ENCODE measurements around the gene UBE2D2. TPM values are rescaled to one million over a fixed set of nuclear protein-coding genes. Genes with fewer than 3 reads are reported as not detected.
A peak's percentile ranks its signal among the peaks of the same experiment; 100 is the strongest.
"Not testable (repeated sequence)": the region's sequence is repeated elsewhere in the genome, so short reads cannot be mapped to it uniquely, and the experiment has no call there.

UBE2D2 gene
- total RNA-seq, 1 experiment from 2014 or later = 105 TPM

DNA sequence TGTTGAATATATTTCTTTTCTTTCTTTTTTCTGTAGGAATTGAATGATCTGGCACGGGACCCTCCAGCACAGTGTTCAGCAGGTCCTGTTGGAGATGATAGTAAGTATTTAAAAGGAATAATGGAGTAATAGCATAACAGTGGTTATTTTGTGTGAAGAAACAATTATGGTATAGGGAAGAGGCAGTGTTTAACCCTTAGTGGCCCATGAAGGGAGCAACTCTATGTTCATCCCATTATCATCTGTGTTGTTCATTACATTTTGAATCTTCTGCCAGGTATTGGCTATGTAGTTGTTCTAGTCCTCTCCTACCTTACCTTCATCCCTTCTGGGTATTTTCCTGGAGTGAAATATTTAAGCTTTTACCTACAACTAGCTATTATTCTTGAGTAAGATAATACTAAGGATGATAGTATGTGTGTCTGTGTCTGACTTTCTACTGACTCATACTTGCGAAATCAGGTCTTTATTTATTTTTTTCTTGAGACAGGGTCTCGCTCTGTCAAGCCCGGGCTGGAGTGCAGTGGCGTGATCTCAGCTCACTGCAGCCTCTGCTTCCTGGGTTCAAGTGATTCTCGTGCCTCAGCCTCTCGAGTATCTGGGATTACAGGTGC lies 39.3 kb downstream of the UBE2D2 start:
- peaks cover 26% of the 10 kb centered on the region for H3K4me1 ChIP-seq (ENCODE audit: low read length)
- H3K36me3 ChIP-seq (ENCODE audit: insufficient read depth, low read length) = peaks cover 22% of the 10 kb centered on the region; the same call in 1 of the 2 replicates
- peaks cover 15% of the 10 kb centered on the region; the same call in 1 of the 2 replicates for H4K20me1 ChIP-seq (ENCODE audit: insufficient read depth, low read depth, low read length)
- no peak overlapping the region for H3K4me3 ChIP-seq (ENCODE audit: low read length)
- H3K27me3 ChIP-seq (ENCODE audit: low read length) = no peaks in the 10 kb centered on the region
- H3K79me2 ChIP-seq (ENCODE audit: low read length) = peaks cover 86% of the 10 kb centered on the region
- H3K4me2 ChIP-seq (ENCODE audit: low read depth, low read length, poor library complexity, severe bottlenecking) = no peak overlapping the region
- no peaks in the 10 kb centered on the region for H3K9me2 ChIP-seq (replicated peaks; ENCODE audit: insufficient read depth, low read length)
- H3K27ac ChIP-seq (ENCODE audit: low read length) = no peak overlapping the region
- no peak overlapping the region for H3K9ac ChIP-seq (ENCODE audit: low read length)
- H2AFZ ChIP-seq (ENCODE audit: low read length) = no peak overlapping the region
- DNase-seq = no peak
- H3K9me3 ChIP-seq (ENCODE audit: low read length) = no peaks in the 10 kb centered on the region

DNA sequence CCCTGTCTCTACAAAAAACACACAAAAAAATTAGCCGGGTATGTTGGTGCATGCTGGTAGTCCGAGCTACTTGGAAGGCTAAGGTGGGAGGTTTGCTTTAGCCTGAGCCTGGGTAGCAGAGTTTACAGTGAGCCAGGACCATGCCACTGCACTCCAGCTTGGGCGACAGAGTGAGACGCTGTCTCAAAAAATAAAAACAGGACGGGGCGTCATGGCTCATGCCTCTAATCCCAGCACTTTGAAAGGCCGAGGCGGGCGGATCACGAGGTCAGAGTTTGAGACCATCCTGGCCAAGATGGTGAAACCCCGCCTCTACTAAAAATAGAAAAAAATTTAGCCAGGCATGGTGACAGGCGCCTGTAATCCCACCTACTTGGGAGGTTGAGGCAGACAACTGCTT lies 40.3 kb downstream of the UBE2D2 start:
- Histone ChIP-seq H3K79me2 (ENCODE audit: low read length) (peaks cover 85% of the 10 kb centered on the region), H3K4me3 (ENCODE audit: low read length) (no peak overlapping the region), H3K9me2 (replicated peaks; ENCODE audit: insufficient read depth, low read length) (no peaks in the 10 kb centered on the region), H3K4me2 (ENCODE audit: low read depth, low read length, poor library complexity, severe bottlenecking) (no peak overlapping the region), H3K27me3 (ENCODE audit: low read length) (no peaks in the 10 kb centered on the region), H2AFZ (ENCODE audit: low read length) (no peak overlapping the region), H3K9ac (ENCODE audit: low read length) (no peak overlapping the region), H3K36me3 (ENCODE audit: insufficient read depth, low read length) (peaks cover 22% of the 10 kb centered on the region; the same call in 1 of the 2 replicates), H3K9me3 (ENCODE audit: low read length) (no peaks in the 10 kb centered on the region), H3K27ac (ENCODE audit: low read length) (no peak overlapping the region), H4K20me1 (ENCODE audit: insufficient read depth, low read depth, low read length) (peaks cover 15% of the 10 kb centered on the region; the same call in 1 of the 2 replicates), H3K4me1 (ENCODE audit: low read length) (peaks cover 31% of the 10 kb centered on the region)
- no peak for DNase-seq

- not testable (repeated sequence) for H2AFZ ChIP-seq (ENCODE audit: low read length); H3K9me3 ChIP-seq (ENCODE audit: low read length); H3K27ac ChIP-seq (ENCODE audit: low read length); H3K9me2 ChIP-seq (replicated peaks; ENCODE audit: insufficient read depth, low read length); DNase-seq; H3K4me2 ChIP-seq (ENCODE audit: low read depth, low read length, poor library complexity, severe bottlenecking); H3K9ac ChIP-seq (ENCODE audit: low read length); H3K27me3 ChIP-seq (ENCODE audit: low read length); H3K4me3 ChIP-seq (ENCODE audit: low read length)
- Histone ChIP-seq H3K79me2 (ENCODE audit: low read length) (peaks cover 88% of the 10 kb centered on the region), H3K4me1 (ENCODE audit: low read length) (peaks cover 31% of the 10 kb centered on the region), H4K20me1 (ENCODE audit: insufficient read depth, low read depth, low read length) (peaks cover 15% of the 10 kb centered on the region; the same call in 1 of the 2 replicates), H3K36me3 (ENCODE audit: insufficient read depth, low read length) (peaks cover 22% of the 10 kb centered on the region; the same call in 1 of the 2 replicates)
These were observed 40.8 kb downstream of the UBE2D2 start for GRCh38 chr5:139601948-139602347.

DNA sequence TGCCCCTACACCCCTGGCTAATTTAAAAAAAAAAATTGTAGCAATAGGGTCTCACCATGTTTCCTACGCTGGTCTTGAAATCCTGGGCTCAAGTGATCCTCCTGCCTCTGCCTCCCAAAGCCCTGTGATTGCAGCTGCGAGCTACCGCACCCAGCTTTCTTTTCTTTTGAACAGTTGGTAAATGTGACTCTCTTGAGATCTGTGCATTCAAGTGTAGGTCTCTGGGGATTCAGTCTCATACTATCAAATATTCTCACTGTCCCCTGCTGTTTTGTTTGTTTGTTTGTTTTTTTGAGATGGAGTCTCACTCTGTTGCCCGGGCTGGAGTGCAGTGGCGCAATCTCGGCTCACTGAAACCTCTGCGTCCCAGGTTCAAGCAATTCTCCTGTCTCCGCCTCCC lies 44.7 kb downstream of the UBE2D2 start:
- Histone ChIP-seq H3K79me2 (ENCODE audit: low read length) (peaks cover 75% of the 10 kb centered on the region), H4K20me1 (ENCODE audit: insufficient read depth, low read depth, low read length) (no peaks in the 10 kb centered on the region), H3K4me1 (ENCODE audit: low read length) (peaks cover 24% of the 10 kb centered on the region), H3K27me3 (ENCODE audit: low read length) (no peaks in the 10 kb centered on the region), H3K4me3 (ENCODE audit: low read length) (no peak overlapping the region), H3K27ac (ENCODE audit: low read length) (peak overlapping the region; percentile 71), H3K9me3 (ENCODE audit: low read length) (no peaks in the 10 kb centered on the region), H3K4me2 (ENCODE audit: low read depth, low read length, poor library complexity, severe bottlenecking) (no peak overlapping the region), H2AFZ (ENCODE audit: low read length) (no peak overlapping the region), H3K9ac (ENCODE audit: low read length) (0 out of 2 replicates have a peak overlapping the region, but pooled peaks have one; percentile 21), H3K36me3 (ENCODE audit: insufficient read depth, low read length) (peaks cover 15% of the 10 kb centered on the region; the same call in 1 of the 2 replicates), H3K9me2 (replicated peaks; ENCODE audit: insufficient read depth, low read length) (no peaks in the 10 kb centered on the region)
- DNase-seq = peak; percentile 51

GRCh38 chr5:139611703-139612584 lies 50.8 kb downstream of the UBE2D2 start:
- Histone ChIP-seq H3K9me2 (replicated peaks; ENCODE audit: insufficient read depth, low read length) (no peaks in the 10 kb centered on the region), H2AFZ (ENCODE audit: low read length) (no peak overlapping the region), H3K79me2 (ENCODE audit: low read length) (peaks cover 63% of the 10 kb centered on the region), H4K20me1 (ENCODE audit: insufficient read depth, low read depth, low read length) (no peaks in the 10 kb centered on the region), H3K27ac (ENCODE audit: low read length) (0 out of 2 replicates have a peak overlapping the region, but pooled peaks have one; percentile 10), H3K4me1 (ENCODE audit: low read length) (peaks cover 11% of the 10 kb centered on the region), H3K27me3 (ENCODE audit: low read length) (no peaks in the 10 kb centered on the region), H3K4me2 (ENCODE audit: low read depth, low read length, poor library complexity, severe bottlenecking) (no peak overlapping the region), H3K9ac (ENCODE audit: low read length) (no peak overlapping the region), H3K9me3 (ENCODE audit: low read length) (no peaks in the 10 kb centered on the region), H3K4me3 (ENCODE audit: low read length) (no peak overlapping the region), H3K36me3 (ENCODE audit: insufficient read depth, low read length) (peaks cover 3% of the 10 kb centered on the region; the same call in 1 of the 2 replicates)
- no peak for DNase-seq

GRCh38 chr5:139619861-139620260 lies 58.7 kb downstream of the UBE2D2 start:
- Histone ChIP-seq H3K27ac (ENCODE audit: low read length) (no peak overlapping the region), H3K9me3 (ENCODE audit: low read length) (no peaks in the 10 kb centered on the region), H3K4me3 (ENCODE audit: low read length) (no peak overlapping the region), H3K9me2 (replicated peaks; ENCODE audit: insufficient read depth, low read length) (no peaks in the 10 kb centered on the region), H3K27me3 (ENCODE audit: low read length) (no peaks in the 10 kb centered on the region), H3K4me1 (ENCODE audit: low read length) (no peaks in the 10 kb centered on the region), H3K4me2 (ENCODE audit: low read depth, low read length, poor library complexity, severe bottlenecking) (no peak overlapping the region), H4K20me1 (ENCODE audit: insufficient read depth, low read depth, low read length) (no peaks in the 10 kb centered on the region), H3K79me2 (ENCODE audit: low read length) (peaks cover 9% of the 10 kb centered on the region), H3K9ac (ENCODE audit: low read length) (no peak overlapping the region), H2AFZ (ENCODE audit: low read length) (no peak overlapping the region), H3K36me3 (ENCODE audit: insufficient read depth, low read length) (peaks cover 25% of the 10 kb centered on the region; the same call in 1 of the 2 replicates)
- no peak for DNase-seq

GRCh38 chr5:139625398-139625797 lies 64.3 kb downstream of the UBE2D2 start:
- H3K9me2 ChIP-seq (replicated peaks; ENCODE audit: insufficient read depth, low read length); H3K79me2 ChIP-seq (ENCODE audit: low read length); H3K9ac ChIP-seq (ENCODE audit: low read length); H3K4me3 ChIP-seq (ENCODE audit: low read length); H3K4me2 ChIP-seq (ENCODE audit: low read depth, low read length, poor library complexity, severe bottlenecking); H3K27ac ChIP-seq (ENCODE audit: low read length); H3K9me3 ChIP-seq (ENCODE audit: low read length); DNase-seq; H3K27me3 ChIP-seq (ENCODE audit: low read length); H3K4me1 ChIP-seq (ENCODE audit: low read length); H4K20me1 ChIP-seq (ENCODE audit: insufficient read depth, low read depth, low read length); H2AFZ ChIP-seq (ENCODE audit: low read length): not testable (repeated sequence)
- peaks cover 38% of the 10 kb centered on the region for H3K36me3 ChIP-seq (ENCODE audit: insufficient read depth, low read length)

DNA sequence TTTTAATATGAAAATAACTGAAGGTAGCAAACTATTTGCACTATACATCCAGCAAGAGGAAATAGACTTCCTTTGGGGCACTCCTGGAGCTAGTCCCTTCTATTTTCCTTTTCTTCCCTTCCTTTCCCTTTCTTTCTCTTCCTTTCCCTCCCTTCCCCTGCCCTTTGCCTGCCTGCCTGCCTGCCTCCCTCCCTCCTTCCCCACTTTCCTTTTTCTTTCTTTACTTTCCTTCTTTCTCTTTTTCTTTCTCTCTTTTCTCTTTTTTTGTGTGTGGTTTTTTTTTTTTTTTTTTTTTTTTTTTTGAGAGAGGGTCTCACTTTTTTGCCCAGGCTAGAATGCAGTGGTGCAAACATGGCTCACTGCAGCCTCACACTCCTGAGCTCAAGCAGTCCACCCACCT lies 69.7 kb downstream of the UBE2D2 start:
- Histone ChIP-seq H3K4me2 (ENCODE audit: low read depth, low read length, poor library complexity, severe bottlenecking) (no peak overlapping the region), H2AFZ (ENCODE audit: low read length) (no peak overlapping the region), H3K9ac (ENCODE audit: low read length) (no peak overlapping the region), H3K4me3 (ENCODE audit: low read length) (no peak overlapping the region), H3K27ac (ENCODE audit: low read length) (no peak overlapping the region), H3K36me3 (ENCODE audit: insufficient read depth, low read length) (peaks cover 20% of the 10 kb centered on the region), H3K79me2 (ENCODE audit: low read length) (no peaks in the 10 kb centered on the region), H3K9me3 (ENCODE audit: low read length) (no peaks in the 10 kb centered on the region), H3K4me1 (ENCODE audit: low read length) (peaks cover 12% of the 10 kb centered on the region), H3K27me3 (ENCODE audit: low read length) (no peaks in the 10 kb centered on the region), H4K20me1 (ENCODE audit: insufficient read depth, low read depth, low read length) (peaks cover 20% of the 10 kb centered on the region; the same call in 1 of the 2 replicates), H3K9me2 (replicated peaks; ENCODE audit: insufficient read depth, low read length) (no peaks in the 10 kb centered on the region)
- peak; percentile 15 for DNase-seq

Measured in Karpas-422 (cell line).